Testis (tissue), 3 donors: ENCODE measurements around the gene CDH22. TPM values are rescaled to one million over a fixed set of nuclear protein-coding genes. Genes with fewer than 3 reads are reported as not detected.

Experiments
- DNase-seq: peaks from one replicate; pipeline ENCODE4 v3.0.0-alpha.2; 2019
- H3K27ac ChIP-seq, 2 donors: fragments of 200-600 bp; sonication (generic); one replicate each; pipeline ENCODE4 v1.5.1; 2019
- H3K27me3 ChIP-seq: fragments of 200-600 bp; sonication (generic); one replicate; pipeline ENCODE4 v1.5.1; 2019
- H3K36me3 ChIP-seq: fragments of 200-600 bp; sonication (generic); one replicate; pipeline ENCODE4 v1.5.1; 2017; ENCODE audit warnings: low read depth; ENCODE audit errors: missing control alignments
- H3K4me1 ChIP-seq: fragments of 200-600 bp; sonication (generic); one replicate; pipeline ENCODE4 v1.5.1; 2019
- H3K4me3 ChIP-seq, 2 donors: fragments of 200-600 bp; sonication (generic); one replicate each; pipeline ENCODE4 v1.5.1; 2017 to 2019
- H3K9me3 ChIP-seq: fragments of 200-600 bp; sonication (generic); one replicate; pipeline ENCODE4 v1.5.1; 2017
- CTCF ChIP-seq, 3 experiments: fragments of 450-650 bp in 2 of 3; fragments of 200-600 bp in 1 of 3; sonication (generic) in 1 of 3; IDR thresholded peaks; one replicate each; pipeline ENCODE4 v1.5.1; 2016 to 2019; ENCODE audit warnings: antibody characterized with exemption in 3 of 3, mild to moderate bottlenecking in 2 of 3, moderate library complexity in 1 of 3
- POLR2A ChIP-seq: fragments of 450-650 bp; IDR thresholded peaks from one replicate; pipeline ENCODE4 v1.6.1; 2017; ENCODE audit warnings: antibody characterized with exemption, mild to moderate bottlenecking, moderate library complexity
- WGBS, 2 donors: methylation state at CpG; one replicate each; pipeline ENCODE4 v1.1.5; 2018; 5-methylcytosine and 5-hydroxymethylcytosine counted together
- intact Hi-C: fragments of 100-400 bp; cut with DNase I; formaldehyde crosslinking; loops from one replicate; pipeline ENCODE4 v1.15.1; 2023; ENCODE audit warnings: low total_unique reads
- polyA plus RNA-seq: library from polyadenylated mRNA; stranded (reverse); fragments of 350-450 nt; fragmentation: Illumina TruSeq; extraction: RNeasy Lipid Tissue Mini Kit (QIAGEN cat#74804); gene quantifications from one replicate; pipeline ENCODE4 v1.2.3, GENCODE V29; 2014; ENCODE audit warnings: low read depth, low replicate concordance; ENCODE audit not compliant: insufficient read depth
- total RNA-seq, 2 donors: library from RNA; depleted of rRNA; stranded (reverse); fragments of >200 nt; gene quantifications; one replicate each; pipeline ENCODE4 v1.2.3, GENCODE V29; 2016

Gene CDH22
- total and polyA plus RNA-seq, 3 donors from 2014 or later, result 1.8 to 2.6 (median 2.6) TPM

- DNase-seq, result no peak
- Histone ChIP-seq H3K4me3 (no peak overlapping the region), H3K27ac (no peak overlapping the region), H3K4me1 (peaks cover 17% of the 10 kb centered on the region), H3K36me3 (no peaks in the 10 kb centered on the region), H3K27me3 (no peaks in the 10 kb centered on the region), H3K9me3 (no peaks in the 10 kb centered on the region)
- TF ChIP-seq CTCF (IDR thresholded peaks at IDR 0.05) (no peak), POLR2A (no peak)
- intact Hi-C loops, result no loop called here
Observed at GRCh38 chr20:46217583-46217982, 90.7 kb downstream of the CDH22 start.

GRCh38 chr20:46216770-46217464 lies 91.4 kb downstream of the CDH22 start:
- Histone ChIP-seq H3K27me3 (no peaks in the 10 kb centered on the region), H3K36me3 (no peaks in the 10 kb centered on the region), H3K27ac (no peak overlapping the region), H3K4me3 (no peak overlapping the region), H3K4me1 (peaks cover 11% of the 10 kb centered on the region), H3K9me3 (no peaks in the 10 kb centered on the region)
- TF ChIP-seq POLR2A (no peak), CTCF (IDR thresholded peaks at IDR 0.05) (no peak)
- DNase-seq, result no peak
- intact Hi-C loops, result no loop called here
- 85 to 92% methylated on average over 4 to 22 of the region's 22 CpGs for WGBS, 2 donors

- Histone ChIP-seq H3K9me3 (no peaks in the 10 kb centered on the region), H3K27ac (no peak overlapping the region), H3K27me3 (no peaks in the 10 kb centered on the region), H3K4me1 (peaks cover 4% of the 10 kb centered on the region), H3K4me3 (no peak overlapping the region), H3K36me3 (no peaks in the 10 kb centered on the region)
- DNase-seq, result no peak
- 78 to 81% methylated on average over 11 to 17 of the region's 17 CpGs for WGBS, 2 donors
- TF ChIP-seq CTCF (IDR thresholded peaks at IDR 0.05) (no peak), POLR2A (no peak)
- intact Hi-C loops, result no loop called here
Observed at GRCh38 chr20:46215913-46216707, 92.2 kb downstream of the CDH22 start.

- DNase-seq, result no peak
- peaks cover 8% of the 10 kb centered on the region for H3K4me1 ChIP-seq
- intact Hi-C loops, result no loop called here
- H3K4me3 ChIP-seq, result no peak overlapping the region
- no peak overlapping the region for H3K27ac ChIP-seq
- H3K9me3 ChIP-seq, result no peaks in the 10 kb centered on the region
- H3K36me3 ChIP-seq, result no peaks in the 10 kb centered on the region
- 72 to 75% methylated on average over 4 of the region's 4 CpGs for WGBS, 2 donors
- no peaks in the 10 kb centered on the region for H3K27me3 ChIP-seq
- TF ChIP-seq CTCF (IDR thresholded peaks at IDR 0.05) (no peak), POLR2A (no peak)
Observed at GRCh38 chr20:46214824-46215488, 93.3 kb downstream of the CDH22 start.
